NCI-H2196 treated with DMSO at 0.1 percent for 48 hours (cell line): ENCODE measurements around the gene DHX34.
"Not testable (repeated sequence)": the region's sequence is repeated elsewhere in the genome, so short reads cannot be mapped to it uniquely, and the experiment has no call there.

Experiments used
- DNase-seq: peaks from one replicate; lab custom pipeline; 2025; ENCODE audit not compliant: unreplicated experiment; lab: John Stamatoyannopoulos, UW

The DHX34 gene

DNA sequence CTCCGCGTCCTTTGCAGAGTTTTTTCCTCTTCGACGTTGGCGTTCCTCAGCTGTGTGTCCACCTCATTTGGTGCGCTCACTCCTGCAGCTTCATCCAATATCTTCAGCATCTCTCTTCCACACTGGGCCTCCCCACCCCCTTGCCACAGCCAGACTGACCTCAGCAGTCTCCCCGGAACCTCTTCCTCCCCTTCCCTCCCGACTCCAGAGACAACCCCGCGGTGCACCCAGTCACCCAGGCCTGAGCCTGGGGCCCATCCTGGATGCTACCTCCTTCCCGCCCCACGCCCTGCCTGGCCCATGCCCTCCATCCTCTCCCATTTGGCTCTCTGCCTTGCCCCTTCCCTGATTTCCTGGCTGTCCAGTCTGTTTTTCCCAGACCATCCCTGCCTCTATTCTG is 25.2 kb upstream of the DHX34 start:
- no peak for DNase-seq

- DNase-seq = no peak
These were observed 24.6 kb upstream of the DHX34 start for GRCh38 chr19:47324502-47324901.

GRCh38 chr19:47330466-47330869 is 18.6 kb upstream of the DHX34 start:
- no peak for DNase-seq

GRCh38 chr19:47331490-47331889 is 17.6 kb upstream of the DHX34 start:
- no peak for DNase-seq

DNA sequence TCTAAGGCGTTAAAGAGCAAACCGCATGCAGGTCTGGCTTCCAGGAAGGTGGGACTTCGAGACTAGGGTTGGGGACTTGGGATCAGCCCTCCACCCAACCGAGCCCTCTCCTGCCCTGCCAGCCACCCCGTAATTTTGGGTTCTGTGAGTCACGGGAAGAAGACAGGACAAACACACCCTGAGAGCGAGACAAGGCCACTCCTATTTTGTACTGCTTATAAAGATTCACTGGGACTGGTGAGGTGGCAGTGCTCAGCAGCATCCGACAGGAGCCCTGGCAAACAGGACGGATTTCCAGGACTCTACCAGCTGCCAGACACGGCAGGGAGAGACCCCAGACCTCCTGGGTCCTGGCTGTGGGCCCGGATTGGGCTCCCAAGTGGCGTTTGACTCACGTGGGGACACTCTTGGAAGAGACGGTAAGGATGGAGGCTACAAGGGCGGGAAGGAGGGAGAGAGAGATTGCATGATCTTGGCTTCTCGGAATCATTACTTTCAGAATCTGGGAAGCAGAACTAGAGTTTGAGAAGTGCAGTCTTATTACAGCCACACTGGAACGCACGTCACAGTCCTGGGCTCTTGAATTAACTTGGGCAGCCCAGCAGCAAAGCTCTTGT is 17.1 kb upstream of the DHX34 start, which contains the start of gene C5AR2:
Gene C5AR2 (plus strand): TSS at position 245 of the 617 bp plus-strand sequence. CDS start 8,625 bp downstream, outside the sequence.
- no peak for DNase-seq

- peak; percentile 74 for DNase-seq
These were observed 12.1 kb upstream of the DHX34 start for GRCh38 chr19:47336765-47337718.

GRCh38 chr19:47339196-47339880 is 9.8 kb upstream of the DHX34 start:
- DNase-seq = no peak

GRCh38 chr19:47340477-47341208 is 8.5 kb upstream of the DHX34 start:
- no peak for DNase-seq

DNA sequence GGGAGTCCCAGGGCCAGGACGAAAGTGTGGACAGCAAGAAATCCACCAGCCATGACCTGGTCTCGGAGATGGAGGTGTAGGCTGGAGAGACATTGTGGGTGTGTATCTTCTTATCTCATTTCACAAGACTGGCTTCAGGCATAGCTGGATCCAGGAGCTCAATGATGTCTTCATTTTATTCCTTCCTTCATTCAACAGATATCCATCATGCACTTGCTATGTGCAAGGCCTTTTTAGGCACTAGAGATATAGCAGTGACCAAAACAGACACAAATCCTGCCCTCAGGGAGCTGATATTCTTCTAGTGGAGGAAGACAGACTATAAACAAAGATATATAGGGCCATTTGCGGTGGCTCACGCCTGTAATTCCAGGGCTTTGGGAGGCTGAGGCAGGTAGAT is 7.4 kb upstream of the DHX34 start:
- no peak for DNase-seq

DNA sequence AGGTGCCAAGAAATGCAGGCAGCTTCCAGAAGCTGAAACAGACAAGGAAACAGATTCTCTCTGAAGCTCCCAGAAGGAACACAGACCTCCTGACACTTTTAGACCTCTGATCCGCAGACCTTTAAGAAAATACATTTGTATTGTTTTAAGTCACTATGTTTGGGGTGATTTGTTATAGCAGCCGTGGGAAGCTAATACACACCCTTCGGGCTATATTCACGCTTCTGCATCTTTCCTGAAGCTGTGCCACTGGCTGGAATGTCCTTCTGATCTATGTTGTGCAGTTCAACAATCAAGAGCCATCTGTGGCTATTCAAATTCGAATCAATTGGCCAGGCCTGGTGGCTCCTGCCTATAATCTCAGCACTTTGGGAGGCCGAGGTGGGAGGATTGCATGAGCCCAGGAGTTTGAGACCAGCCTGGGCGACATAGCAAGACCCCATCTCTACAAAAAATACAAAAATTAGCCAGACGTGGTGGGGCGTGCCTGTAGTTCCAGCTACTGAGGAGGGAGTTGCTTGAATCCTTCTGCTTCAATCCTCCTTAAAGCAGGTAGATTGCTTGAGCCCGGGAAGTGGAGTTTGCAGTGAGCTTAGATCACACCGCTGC is 5.8 kb upstream of the DHX34 start:
- no peak for DNase-seq

DNA sequence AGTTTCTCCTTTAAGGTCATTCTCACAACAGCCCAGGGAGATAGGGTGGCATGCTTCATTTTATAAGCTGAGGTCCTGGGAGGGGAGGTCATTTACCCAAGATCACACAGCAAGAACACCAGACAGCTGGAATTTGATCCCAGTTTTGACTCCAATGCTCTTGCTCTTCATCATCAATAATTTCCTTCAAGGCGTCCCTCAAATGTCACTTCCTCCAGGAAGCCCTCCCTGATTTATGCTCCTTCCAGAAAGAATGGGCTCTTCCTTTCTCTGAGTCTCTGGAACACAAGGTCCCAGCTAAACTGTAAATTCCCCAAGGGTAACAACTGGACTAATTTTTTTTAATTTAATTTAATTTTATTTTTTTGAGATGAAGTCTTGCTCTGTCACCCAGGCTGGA is 4.7 kb upstream of the DHX34 start:
- no peak for DNase-seq

DNA sequence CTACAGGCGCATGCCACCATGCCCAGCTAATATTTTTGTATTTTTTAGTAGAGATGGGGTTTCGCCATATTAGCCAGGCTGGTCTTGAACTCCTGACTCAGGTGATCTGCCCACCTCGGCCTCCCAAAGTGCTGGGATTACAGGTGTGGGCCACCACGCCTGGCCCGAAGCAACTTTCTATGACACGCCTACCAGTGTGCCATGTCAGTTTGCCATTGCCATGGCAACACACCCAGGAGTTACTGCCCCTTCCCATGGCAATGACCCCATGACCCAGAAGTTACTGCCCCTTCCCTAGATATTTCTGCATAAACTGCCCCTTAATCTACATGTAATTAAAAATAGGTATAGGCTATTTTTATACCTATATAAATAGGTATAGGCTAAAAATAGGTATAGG is 3.1 kb upstream of the DHX34 start:
- DNase-seq = not testable (repeated sequence)

GRCh38 chr19:47350630-47351029 is 1.5 kb downstream of the DHX34 start:
- DNase-seq = no peak

DNA sequence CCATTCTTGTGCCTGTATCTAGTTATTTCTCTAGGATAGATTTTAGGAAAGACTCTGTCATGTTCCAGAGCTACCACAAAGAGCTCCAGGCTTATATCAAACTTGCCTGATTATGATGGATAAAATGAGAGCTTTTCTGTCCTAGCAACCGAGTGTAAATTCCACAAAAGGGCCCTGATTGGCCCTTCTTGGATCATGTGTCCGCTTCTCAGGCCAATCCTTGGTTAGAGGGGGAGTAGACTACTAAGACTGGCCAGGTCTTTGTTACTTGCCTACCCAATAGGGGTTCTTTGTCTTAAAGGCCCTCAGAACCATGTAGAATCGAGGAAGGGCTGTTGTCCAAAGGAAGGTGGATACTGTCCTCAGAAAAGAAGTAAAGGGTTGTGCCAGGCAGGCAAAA is 2.4 kb downstream of the DHX34 start:
- peak; percentile 53 for DNase-seq

DNA sequence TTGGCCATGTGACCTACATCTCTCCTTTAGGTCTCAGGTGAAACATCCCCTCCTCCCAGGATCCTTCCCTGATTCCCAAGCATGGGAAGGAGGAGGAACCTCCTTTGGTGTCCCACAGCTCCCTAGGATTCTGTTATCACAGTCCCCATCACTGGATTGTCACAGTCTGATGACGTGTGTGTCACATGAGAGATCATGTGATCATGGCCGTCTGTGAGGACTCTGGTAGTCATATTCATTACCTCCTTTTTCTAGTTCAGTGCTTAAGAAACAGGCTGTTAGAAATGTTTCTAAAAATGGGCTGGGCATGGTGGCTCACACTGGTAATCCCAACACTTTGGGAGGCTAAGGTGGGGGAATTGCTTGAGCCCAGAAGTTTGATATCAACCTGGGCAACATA is 3.0 kb downstream of the DHX34 start:
- no peak for DNase-seq

- DNase-seq = peak; percentile 65
These were observed 4.2 kb downstream of the DHX34 start for GRCh38 chr19:47353307-47353712.

- DNase-seq = peak; percentile 23
These were observed 7.8 kb downstream of the DHX34 start for GRCh38 chr19:47356900-47357299.

GRCh38 chr19:47357788-47358680 is 8.9 kb downstream of the DHX34 start:
- DNase-seq = no peak

- DNase-seq = no peak
These were observed 9.8 kb downstream of the DHX34 start for GRCh38 chr19:47358936-47359335.

GRCh38 chr19:47362321-47362720 is 13.2 kb downstream of the DHX34 start:
- no peak for DNase-seq
